Measurements from ENCODE around the gene TYR. TPM values are rescaled to one million over a fixed set of nuclear protein-coding genes. Genes with fewer than 3 reads are reported as not detected.
A peak's percentile ranks its signal among the peaks of the same experiment; 100 is the strongest.
"Not testable (repeated sequence)": the region's sequence is repeated elsewhere in the genome, so short reads cannot be mapped to it uniquely, and the experiment has no call there.

TYR gene
- total RNA-seq, 1 donor from 2014 or later: not detected

DNA sequence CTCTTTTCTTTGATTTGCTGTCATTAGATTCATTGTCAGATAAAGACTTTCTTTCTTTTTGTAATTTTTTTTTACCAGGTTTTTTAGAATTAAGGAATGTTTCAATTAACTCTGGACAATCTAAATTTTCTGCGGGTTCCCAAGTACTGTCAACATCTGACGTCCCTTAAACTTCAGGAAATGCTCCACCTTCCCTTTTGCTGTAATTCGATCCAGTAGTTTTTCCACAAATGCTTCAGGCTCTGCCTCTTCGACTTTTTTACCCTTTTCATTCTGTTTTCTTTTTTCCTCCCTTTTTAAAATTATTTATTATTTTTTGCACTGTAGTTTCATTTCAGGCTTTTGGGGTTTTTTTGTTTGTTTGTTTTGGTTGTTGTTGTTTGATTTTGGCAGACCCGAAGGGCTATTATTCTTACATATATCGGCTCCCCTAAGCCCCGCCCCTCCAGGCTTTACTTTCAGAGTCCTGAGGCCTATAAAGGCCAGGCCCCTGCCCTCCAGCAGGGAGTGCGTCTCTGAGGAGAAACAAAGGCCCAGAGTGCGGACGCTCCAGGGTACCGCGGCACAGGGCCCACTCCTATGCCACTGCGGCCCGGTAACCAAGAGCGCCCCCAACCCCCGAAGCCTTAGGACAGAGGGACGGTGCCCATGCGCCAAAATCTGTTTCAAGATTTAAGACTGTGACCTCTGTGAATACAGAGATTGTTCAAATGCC lies 116.4 kb downstream of the TYR start:
- DNase-seq (ENCODE audit: low spot score in 2 of 2): no peak
- TF ChIP-seq, protein P1, sequence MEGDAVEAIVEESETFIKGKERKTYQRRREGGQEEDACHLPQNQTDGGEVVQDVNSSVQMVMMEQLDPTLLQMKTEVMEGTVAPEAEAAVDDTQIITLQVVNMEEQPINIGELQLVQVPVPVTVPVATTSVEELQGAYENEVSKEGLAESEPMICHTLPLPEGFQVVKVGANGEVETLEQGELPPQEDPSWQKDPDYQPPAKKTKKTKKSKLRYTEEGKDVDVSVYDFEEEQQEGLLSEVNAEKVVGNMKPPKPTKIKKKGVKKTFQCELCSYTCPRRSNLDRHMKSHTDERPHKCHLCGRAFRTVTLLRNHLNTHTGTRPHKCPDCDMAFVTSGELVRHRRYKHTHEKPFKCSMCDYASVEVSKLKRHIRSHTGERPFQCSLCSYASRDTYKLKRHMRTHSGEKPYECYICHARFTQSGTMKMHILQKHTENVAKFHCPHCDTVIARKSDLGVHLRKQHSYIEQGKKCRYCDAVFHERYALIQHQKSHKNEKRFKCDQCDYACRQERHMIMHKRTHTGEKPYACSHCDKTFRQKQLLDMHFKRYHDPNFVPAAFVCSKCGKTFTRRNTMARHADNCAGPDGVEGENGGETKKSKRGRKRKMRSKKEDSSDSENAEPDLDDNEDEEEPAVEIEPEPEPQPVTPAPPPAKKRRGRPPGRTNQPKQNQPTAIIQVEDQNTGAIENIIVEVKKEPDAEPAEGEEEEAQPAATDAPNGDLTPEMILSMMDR (IDR thresholded peaks at IDR 0.05): no peak

GRCh38 chr11:89295023-89295422 lies 117.3 kb downstream of the TYR start:
- H3K4me1 ChIP-seq; intact Hi-C loops (cut with DNase I); H3K27ac ChIP-seq; H3K36me3 ChIP-seq; H3K4me3 ChIP-seq; H3K9me3 ChIP-seq; DNase-seq (ENCODE audit: low spot score in 2 of 2); H3K27me3 ChIP-seq: not testable (repeated sequence)

More for the DNA sequence above, 116.4 kb downstream of the TYR start:
- no peaks in the 10 kb centered on the region for H3K27me3 ChIP-seq
- no peaks in the 10 kb centered on the region for H3K9me3 ChIP-seq
- H3K4me1 ChIP-seq: peaks cover 0 to 9% of the 10 kb centered on the region in 2 donors
- peak overlapping the region; percentile 21 to 41 for H3K4me3 ChIP-seq
- H3K36me3 ChIP-seq: no peaks in the 10 kb centered on the region
- intact Hi-C loops (cut with DNase I): no loop called here
- no peak overlapping the region for H3K27ac ChIP-seq

DNA sequence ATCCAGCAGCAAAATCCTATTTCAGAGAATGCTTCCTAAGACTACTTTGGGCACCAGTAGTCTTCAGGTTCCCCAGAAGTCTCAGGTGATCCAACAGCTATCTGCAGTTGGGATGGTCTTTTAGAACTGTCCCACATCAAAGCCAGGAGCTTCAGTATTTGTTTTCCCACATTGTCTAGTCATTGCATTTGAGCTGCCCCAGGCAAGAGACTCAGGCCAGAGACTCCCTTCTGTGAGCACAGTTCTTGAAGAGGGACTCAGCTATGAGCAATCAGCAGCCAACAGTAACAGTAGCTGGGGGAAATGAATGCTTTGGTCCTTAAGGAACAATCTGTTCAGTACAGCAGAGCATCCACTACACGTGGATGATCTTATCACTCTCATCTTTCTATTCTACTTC lies 125.4 kb downstream of the TYR start:
- H3K4me3 ChIP-seq; DNase-seq (ENCODE audit: low spot score in 2 of 2); intact Hi-C loops (cut with DNase I); H3K9me3 ChIP-seq; H3K4me1 ChIP-seq; H3K36me3 ChIP-seq; H3K27me3 ChIP-seq: not testable (repeated sequence)
- peak overlapping the region in 1 of 2 donors; percentile 40 for H3K27ac ChIP-seq

DNA sequence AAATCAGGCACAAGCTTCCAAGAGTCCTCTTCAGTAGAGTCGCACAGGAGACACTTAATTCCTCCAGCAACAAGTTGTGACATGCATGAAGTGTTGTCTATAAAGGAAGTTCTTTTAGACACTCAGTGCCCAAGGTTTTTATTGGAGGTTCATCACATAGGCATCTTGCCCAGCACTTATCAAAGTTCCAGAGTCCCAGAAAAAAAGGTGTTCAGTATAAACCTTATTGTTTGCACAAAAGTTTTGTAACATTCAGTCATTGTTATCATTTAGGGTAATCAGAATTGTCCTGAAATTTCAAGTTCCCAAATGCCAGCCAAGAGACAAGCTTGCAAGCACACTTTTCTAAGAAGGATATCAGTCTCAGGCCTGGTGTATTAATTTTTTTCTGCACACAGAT lies 130.6 kb downstream of the TYR start:
- H3K9me3 ChIP-seq; H3K4me1 ChIP-seq; intact Hi-C loops (cut with DNase I); H3K27ac ChIP-seq; H3K36me3 ChIP-seq; H3K4me3 ChIP-seq; H3K27me3 ChIP-seq; DNase-seq (ENCODE audit: low spot score in 2 of 2): not testable (repeated sequence)

DNA sequence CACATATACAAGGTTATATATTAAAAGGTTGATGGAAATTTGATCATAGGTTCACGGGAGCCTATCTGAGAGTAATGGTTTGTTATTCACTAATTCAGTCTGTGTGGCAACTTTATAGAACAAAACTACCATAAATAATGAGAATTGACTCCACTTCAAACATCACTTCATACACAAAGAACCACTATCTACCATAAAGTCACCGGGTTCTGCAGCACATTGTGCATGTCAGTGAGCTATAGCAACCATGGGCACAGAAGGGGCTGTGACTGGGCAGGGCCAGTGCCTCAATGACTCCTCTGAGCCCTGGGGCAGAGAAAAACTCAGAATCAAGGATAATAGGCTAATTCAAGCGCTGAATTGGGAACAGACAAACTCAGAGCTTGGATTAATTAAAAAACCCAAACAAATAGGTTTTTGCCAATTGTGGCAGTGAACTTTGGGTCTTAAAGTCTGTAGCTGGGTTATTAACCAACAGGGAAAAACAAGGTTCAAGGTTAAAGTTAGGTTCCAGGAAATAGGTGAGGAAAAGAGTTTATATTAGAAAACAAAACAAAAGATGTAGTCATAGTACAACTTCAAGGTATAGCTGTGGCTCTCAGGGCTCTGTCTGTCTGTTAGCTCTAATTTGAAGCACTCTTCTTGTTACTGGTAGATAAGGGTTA lies 131.8 kb downstream of the TYR start:
- H3K27me3 ChIP-seq; H3K36me3 ChIP-seq; H3K27ac ChIP-seq; H3K4me3 ChIP-seq; DNase-seq (ENCODE audit: low spot score in 2 of 2); H3K4me1 ChIP-seq; H3K9me3 ChIP-seq; intact Hi-C loops (cut with DNase I): not testable (repeated sequence)

DNA sequence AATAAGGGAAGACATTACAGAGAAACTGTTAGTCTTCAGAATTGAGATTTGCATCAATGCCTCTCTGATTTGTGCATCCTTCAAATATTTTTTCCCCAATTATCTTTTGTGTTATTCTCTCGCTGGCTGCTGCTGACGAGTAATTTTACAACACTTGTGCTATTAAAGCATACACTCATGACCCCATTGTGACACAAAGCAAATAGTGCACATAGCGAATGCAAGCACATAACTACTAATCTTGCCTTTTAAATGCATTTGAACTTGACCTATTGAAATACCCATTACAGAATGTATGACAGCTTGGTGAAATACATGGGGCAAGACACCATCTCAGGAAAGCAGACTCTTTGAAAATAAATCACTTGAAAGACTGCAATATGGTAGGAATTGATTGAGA lies 132.9 kb downstream of the TYR start:
- H3K4me1 ChIP-seq; H3K27ac ChIP-seq; intact Hi-C loops (cut with DNase I); H3K27me3 ChIP-seq; H3K9me3 ChIP-seq; H3K4me3 ChIP-seq; DNase-seq (ENCODE audit: low spot score in 2 of 2); H3K36me3 ChIP-seq: not testable (repeated sequence)

DNA sequence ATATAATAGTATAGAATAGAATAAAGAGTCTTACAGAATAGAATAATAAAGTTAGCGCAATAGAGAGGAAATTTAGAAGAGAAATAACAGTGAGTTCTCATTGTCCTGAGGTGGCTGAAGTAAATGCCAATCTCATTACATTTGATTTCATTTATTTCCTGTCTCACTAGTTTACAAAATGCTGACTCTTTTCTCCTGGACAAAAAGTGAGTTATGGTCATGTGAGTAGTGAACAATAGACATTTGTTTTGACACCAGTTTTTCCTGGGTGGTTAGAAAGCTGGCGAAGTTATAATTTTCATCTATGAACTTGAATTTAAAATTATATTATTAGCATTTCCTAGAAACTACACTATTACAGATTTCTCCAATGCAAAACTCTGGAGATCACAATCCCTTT lies 143.7 kb downstream of the TYR start:
- Histone ChIP-seq H3K36me3 (peaks cover 17 to 56% of the 10 kb centered on the region in 2 donors), H3K4me1 (no peaks in the 10 kb centered on the region), H3K27me3 (no peaks in the 10 kb centered on the region), H3K27ac (no peak overlapping the region), H3K4me3 (no peak overlapping the region), H3K9me3 (no peaks in the 10 kb centered on the region)
- TF ChIP-seq, protein P1 (IDR thresholded peaks at IDR 0.05): no peak
- intact Hi-C loops (cut with DNase I): no loop called here
- DNase-seq (ENCODE audit: low spot score in 2 of 2): no peak

- intact Hi-C loops (cut with DNase I): no loop called here
- Histone ChIP-seq H3K27ac (no peak overlapping the region), H3K9me3 (no peaks in the 10 kb centered on the region), H3K4me3 (no peak overlapping the region), H3K4me1 (no peaks in the 10 kb centered on the region), H3K36me3 (peaks cover 16 to 24% of the 10 kb centered on the region in 2 donors), H3K27me3 (no peaks in the 10 kb centered on the region)
- TF ChIP-seq, protein P1 (IDR thresholded peaks at IDR 0.05): no peak
- no peak for DNase-seq (ENCODE audit: low spot score in 2 of 2)
Measured at GRCh38 chr11:89327885-89328284, 150.2 kb downstream of the TYR start.

- not testable (repeated sequence) for H3K4me1 ChIP-seq; H3K9me3 ChIP-seq; DNase-seq (ENCODE audit: low spot score in 2 of 2); H3K4me3 ChIP-seq; H3K27me3 ChIP-seq
- intact Hi-C loops (cut with DNase I): loop anchor here (5.0 kb wide), 1 partner anchor 280 kb away; no protein-coding TSS in a partner anchor
- Histone ChIP-seq H3K36me3 (peaks cover 5 to 22% of the 10 kb centered on the region in 2 donors), H3K27ac (peak overlapping the region in 1 of 2 donors; percentile 10)
Measured at GRCh38 chr11:89331940-89332339, 154.3 kb downstream of the TYR start.

Measured in ascending aorta (tissue), 2 donors.